KMS-11 (cell line): ENCODE measurements around the gene PTGER3.

Experiments used
- H2AFZ ChIP-seq: fragments of 200-600 bp; sonication (generic); 2 replicates; pipeline ENCODE4 v1.6.1; 2016; ENCODE audit warnings: antibody characterized with exemption, mixed run types, low read depth
- H3K27ac ChIP-seq: fragments of 200-600 bp; sonication (generic); 2 replicates; pipeline ENCODE4 v1.6.1; 2016; ENCODE audit warnings: mild to moderate bottlenecking, mixed run types
- H3K27me3 ChIP-seq: fragments of 200-600 bp; sonication (generic); 2 replicates; pipeline ENCODE4 v1.6.1; 2017; ENCODE audit warnings: mild to moderate bottlenecking, low read depth, mixed run types, moderate library complexity; ENCODE audit not compliant: insufficient read depth
- H3K36me3 ChIP-seq: fragments of 200-600 bp; sonication (generic); 2 replicates; pipeline ENCODE4 v1.6.1; 2017; ENCODE audit warnings: mild to moderate bottlenecking, mixed run types; ENCODE audit not compliant: insufficient read depth
- H3K4me1 ChIP-seq: fragments of 200-600 bp; sonication (generic); 2 replicates; pipeline ENCODE4 v1.6.1; 2016; ENCODE audit warnings: mild to moderate bottlenecking, low read depth, mixed run types; ENCODE audit not compliant: poor library complexity, severe bottlenecking
- H3K4me2 ChIP-seq: fragments of 200-600 bp; sonication (generic); 2 replicates; pipeline ENCODE4 v1.7.0; 2016; ENCODE audit warnings: mild to moderate bottlenecking, mixed run types
- H3K4me3 ChIP-seq: fragments of 200-600 bp; sonication (generic); IDR thresholded peaks from 2 replicates; pipeline ENCODE4 v1.6.1; 2017; ENCODE audit warnings: low read depth, low read length, mixed read lengths; ENCODE audit not compliant: insufficient read depth
- H3K79me2 ChIP-seq: fragments of 200-600 bp; sonication (generic); 2 replicates; pipeline ENCODE4 v1.6.1; 2016; ENCODE audit warnings: low read depth, mixed run types; ENCODE audit not compliant: insufficient read depth
- H3K9ac ChIP-seq: fragments of 200-600 bp; sonication (generic); 2 replicates; pipeline ENCODE4 v1.6.1; 2016; ENCODE audit warnings: mild to moderate bottlenecking, mixed run types
- H4K20me1 ChIP-seq: fragments of 200-600 bp; sonication (generic); 2 replicates; pipeline ENCODE4 v1.6.1; 2016; ENCODE audit warnings: mild to moderate bottlenecking, mixed run types; ENCODE audit not compliant: insufficient read depth
- TF ChIP-seq, protein P1 (sequence below): fragments of 200-600 bp; sonication (generic); conservative IDR thresholded peaks from 2 replicates; pipeline ENCODE4 v1.6.1; 2017; ENCODE audit warnings: low read depth, mild to moderate bottlenecking, antibody characterized with exemption, low read length, moderate library complexity, mixed read lengths

The PTGER3 gene

DNA sequence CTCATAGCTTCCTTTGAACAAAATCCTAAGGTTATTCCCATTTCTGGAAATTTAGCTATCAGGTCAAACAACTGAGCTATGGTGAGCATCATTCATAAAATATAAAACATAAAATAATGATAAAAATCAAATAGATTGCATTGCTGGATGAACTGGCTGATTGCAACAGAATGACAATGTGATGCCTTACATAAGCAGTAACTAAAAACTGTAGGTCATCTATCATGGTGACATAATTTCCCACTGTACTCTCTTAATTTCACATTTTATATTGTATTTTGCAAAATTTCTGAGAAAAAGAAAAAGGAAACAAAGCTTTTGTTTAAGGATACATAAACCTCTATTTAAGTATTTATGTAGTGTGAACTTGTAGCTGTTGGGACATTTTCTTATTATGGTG lies 4.6 kb downstream of the PTGER3 start:
- H3K9ac ChIP-seq, result no peak overlapping the region
- no peaks in the 10 kb centered on the region for H4K20me1 ChIP-seq
- H3K4me2 ChIP-seq, result no peak overlapping the region
- no peaks in the 10 kb centered on the region for H3K27me3 ChIP-seq
- TF ChIP-seq, protein P1, sequence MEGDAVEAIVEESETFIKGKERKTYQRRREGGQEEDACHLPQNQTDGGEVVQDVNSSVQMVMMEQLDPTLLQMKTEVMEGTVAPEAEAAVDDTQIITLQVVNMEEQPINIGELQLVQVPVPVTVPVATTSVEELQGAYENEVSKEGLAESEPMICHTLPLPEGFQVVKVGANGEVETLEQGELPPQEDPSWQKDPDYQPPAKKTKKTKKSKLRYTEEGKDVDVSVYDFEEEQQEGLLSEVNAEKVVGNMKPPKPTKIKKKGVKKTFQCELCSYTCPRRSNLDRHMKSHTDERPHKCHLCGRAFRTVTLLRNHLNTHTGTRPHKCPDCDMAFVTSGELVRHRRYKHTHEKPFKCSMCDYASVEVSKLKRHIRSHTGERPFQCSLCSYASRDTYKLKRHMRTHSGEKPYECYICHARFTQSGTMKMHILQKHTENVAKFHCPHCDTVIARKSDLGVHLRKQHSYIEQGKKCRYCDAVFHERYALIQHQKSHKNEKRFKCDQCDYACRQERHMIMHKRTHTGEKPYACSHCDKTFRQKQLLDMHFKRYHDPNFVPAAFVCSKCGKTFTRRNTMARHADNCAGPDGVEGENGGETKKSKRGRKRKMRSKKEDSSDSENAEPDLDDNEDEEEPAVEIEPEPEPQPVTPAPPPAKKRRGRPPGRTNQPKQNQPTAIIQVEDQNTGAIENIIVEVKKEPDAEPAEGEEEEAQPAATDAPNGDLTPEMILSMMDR, result no peak
- H3K4me1 ChIP-seq, result no peaks in the 10 kb centered on the region
- no peaks in the 10 kb centered on the region for H3K79me2 ChIP-seq
- H2AFZ ChIP-seq, result no peak overlapping the region
- no peak overlapping the region for H3K4me3 ChIP-seq
- H3K27ac ChIP-seq, result no peak overlapping the region
- no peaks in the 10 kb centered on the region for H3K36me3 ChIP-seq

DNA sequence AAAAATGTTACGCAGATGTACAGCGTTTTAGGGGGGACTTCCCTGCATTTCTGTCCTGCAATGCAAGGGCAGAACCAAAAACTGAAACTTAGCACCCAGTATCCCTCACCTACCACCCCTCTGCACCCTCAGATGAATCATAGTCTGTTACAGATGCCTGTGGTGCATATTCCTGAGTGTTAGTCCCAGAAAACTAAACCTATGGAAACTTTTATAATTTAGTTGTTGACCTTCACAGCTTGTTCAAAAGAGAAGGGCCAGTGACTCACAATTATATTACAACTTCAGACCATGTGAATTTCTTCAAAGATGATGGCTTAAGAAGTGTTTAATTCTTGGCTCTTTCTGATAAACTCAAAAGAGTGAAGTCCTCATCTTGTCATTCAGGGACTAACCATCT lies 5.8 kb downstream of the PTGER3 start:
- no peaks in the 10 kb centered on the region for H3K27me3 ChIP-seq
- H3K9ac ChIP-seq, result no peak overlapping the region
- no peaks in the 10 kb centered on the region for H3K79me2 ChIP-seq
- TF ChIP-seq, protein P1, result no peak
- H3K4me1 ChIP-seq, result no peaks in the 10 kb centered on the region
- no peak overlapping the region for H3K27ac ChIP-seq
- H4K20me1 ChIP-seq, result no peaks in the 10 kb centered on the region
- H2AFZ ChIP-seq, result no peak overlapping the region
- H3K4me3 ChIP-seq, result no peak overlapping the region
- H3K4me2 ChIP-seq, result no peak overlapping the region
- H3K36me3 ChIP-seq, result no peaks in the 10 kb centered on the region

DNA sequence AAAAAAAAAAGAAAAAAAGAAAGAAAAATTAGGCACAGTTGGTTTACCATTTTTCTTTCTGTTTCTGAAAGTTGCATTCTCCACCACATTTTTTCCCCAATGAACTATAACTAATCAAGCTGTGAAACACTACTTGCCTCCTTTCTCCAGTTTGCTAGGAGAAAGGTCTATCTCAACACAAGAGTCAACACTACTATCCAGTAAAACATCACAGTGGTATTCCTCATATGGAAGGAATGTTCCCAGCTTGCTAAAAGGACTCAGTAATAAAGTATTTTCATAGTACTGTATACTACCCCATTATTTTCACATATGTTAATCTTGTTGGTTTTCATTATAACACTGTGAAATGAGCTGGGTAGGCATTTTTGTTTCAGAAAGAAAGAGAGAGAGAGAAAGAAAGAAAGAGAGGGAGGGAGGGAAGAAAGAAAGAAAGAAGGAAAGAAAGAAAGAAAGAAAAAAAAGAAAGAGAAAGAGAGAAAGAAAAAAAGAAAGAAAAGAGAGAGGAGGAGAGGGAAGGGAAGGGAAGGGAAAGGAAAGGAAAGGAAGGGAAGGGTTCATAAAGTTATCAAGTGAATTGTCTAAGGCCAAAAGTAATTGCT lies 7.9 kb downstream of the PTGER3 start:
- Histone ChIP-seq H3K27ac (no peak overlapping the region), H3K79me2 (no peaks in the 10 kb centered on the region), H3K4me2 (no peak overlapping the region), H3K4me1 (no peaks in the 10 kb centered on the region), H3K4me3 (no peak overlapping the region), H3K36me3 (no peaks in the 10 kb centered on the region), H3K9ac (no peak overlapping the region), H2AFZ (no peak overlapping the region), H4K20me1 (no peaks in the 10 kb centered on the region), H3K27me3 (no peaks in the 10 kb centered on the region)
- TF ChIP-seq, protein P1, result no peak

DNA sequence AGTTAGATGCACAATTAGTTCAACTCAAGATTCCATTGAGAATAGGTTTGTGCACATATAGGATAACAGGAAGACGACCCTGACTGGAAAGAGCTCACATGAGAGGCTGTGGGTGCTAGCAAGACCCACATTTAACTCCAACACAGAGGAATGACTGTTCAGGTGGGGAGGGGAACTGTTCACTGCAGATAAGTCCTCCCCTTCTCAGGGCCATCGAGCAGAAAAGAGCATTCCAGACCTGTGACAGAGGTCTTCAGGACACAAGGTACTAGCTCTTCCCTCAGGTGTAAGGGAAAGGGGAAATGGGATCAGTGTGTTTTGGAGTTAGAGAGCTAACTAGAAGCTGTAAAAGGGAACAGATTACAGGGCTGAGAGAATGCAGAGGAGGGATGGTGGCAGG lies 8.7 kb downstream of the PTGER3 start:
- H3K79me2 ChIP-seq, result no peaks in the 10 kb centered on the region
- no peaks in the 10 kb centered on the region for H4K20me1 ChIP-seq
- H3K27me3 ChIP-seq, result no peaks in the 10 kb centered on the region
- no peak overlapping the region for H3K4me2 ChIP-seq
- H3K27ac ChIP-seq, result no peak overlapping the region
- TF ChIP-seq, protein P1, result no peak
- no peak overlapping the region for H3K4me3 ChIP-seq
- H3K4me1 ChIP-seq, result no peaks in the 10 kb centered on the region
- H3K36me3 ChIP-seq, result no peaks in the 10 kb centered on the region
- no peak overlapping the region for H2AFZ ChIP-seq
- H3K9ac ChIP-seq, result no peak overlapping the region
